ENCODE results near the gene PLA2G4E.

GRCh38 chr15:41950127-41950483, 70.7 kb downstream of the PLA2G4E start:
- no peak for TF ChIP-seq POLR2A (IDR thresholded peaks at IDR 0.05)
- no peak for TF ChIP-seq CTCF (IDR thresholded peaks at IDR 0.05)

Measured in right lobe of liver (tissue), 4 donors.